Keratinocyte (primary cell): ENCODE results near the gene CFAP20DC.

Source experiments
- EZH2 ChIP-seq: IDR thresholded peaks from one replicate; pipeline ENCODE4 v1.6.1; 2012; ENCODE audit warnings: inconsistent platforms, mild to moderate bottlenecking, low read length, moderate library complexity
- TF ChIP-seq, protein P1 (sequence below), 3 experiments: IDR thresholded peaks in 1 of 3; conservative IDR thresholded peaks in 1 of 3; optimal IDR thresholded peaks in 1 of 3; 2 replicates in 2 of 3; 3 replicates in 1 of 3; pipeline versions ENCODE3 to v1.5.1; 2011; ENCODE audit warnings: low read length in 3 of 3, mild to moderate bottlenecking in 3 of 3, moderate library complexity in 2 of 3, control low read depth in 1 of 3, inconsistent platforms in 1 of 3; ENCODE audit not compliant: insufficient read depth in 2 of 3; ENCODE audit errors: extremely low read depth in 1 of 3

DNA sequence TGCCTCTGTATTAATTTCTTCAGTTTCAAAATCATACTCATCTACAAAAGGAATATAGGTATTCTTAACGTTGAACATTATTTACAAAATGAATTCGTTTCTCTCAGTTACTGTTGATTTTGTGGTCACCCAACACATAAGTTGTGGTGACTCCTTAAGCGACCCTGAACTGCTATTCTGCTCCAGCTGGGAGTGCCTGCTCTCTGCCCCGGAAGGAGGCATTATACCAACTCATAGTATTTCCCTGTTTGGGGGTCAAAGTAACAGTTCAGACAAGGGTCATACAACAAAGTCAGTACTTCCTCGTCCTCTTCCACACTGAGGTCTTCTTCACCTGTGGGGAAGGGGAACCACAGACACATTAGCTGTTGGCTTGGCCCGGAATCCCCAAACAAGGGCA, 307.6 kb downstream of the CFAP20DC start:
- TF ChIP-seq, protein P1, sequence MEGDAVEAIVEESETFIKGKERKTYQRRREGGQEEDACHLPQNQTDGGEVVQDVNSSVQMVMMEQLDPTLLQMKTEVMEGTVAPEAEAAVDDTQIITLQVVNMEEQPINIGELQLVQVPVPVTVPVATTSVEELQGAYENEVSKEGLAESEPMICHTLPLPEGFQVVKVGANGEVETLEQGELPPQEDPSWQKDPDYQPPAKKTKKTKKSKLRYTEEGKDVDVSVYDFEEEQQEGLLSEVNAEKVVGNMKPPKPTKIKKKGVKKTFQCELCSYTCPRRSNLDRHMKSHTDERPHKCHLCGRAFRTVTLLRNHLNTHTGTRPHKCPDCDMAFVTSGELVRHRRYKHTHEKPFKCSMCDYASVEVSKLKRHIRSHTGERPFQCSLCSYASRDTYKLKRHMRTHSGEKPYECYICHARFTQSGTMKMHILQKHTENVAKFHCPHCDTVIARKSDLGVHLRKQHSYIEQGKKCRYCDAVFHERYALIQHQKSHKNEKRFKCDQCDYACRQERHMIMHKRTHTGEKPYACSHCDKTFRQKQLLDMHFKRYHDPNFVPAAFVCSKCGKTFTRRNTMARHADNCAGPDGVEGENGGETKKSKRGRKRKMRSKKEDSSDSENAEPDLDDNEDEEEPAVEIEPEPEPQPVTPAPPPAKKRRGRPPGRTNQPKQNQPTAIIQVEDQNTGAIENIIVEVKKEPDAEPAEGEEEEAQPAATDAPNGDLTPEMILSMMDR (optimal IDR thresholded peaks at IDR 0.05 in 1 of 3, IDR thresholded peaks at IDR 0.05 in 1 of 3, conservative IDR thresholded peaks at IDR 0.05 in 1 of 3; ENCODE audit: extremely low read depth in 1 of 3, insufficient read depth in 2 of 3, low read length in 3 of 3) = no peak
- TF ChIP-seq EZH2 = no peak
